Stimulated activated CD8-positive, alpha-beta memory T cell treated with anti-CD3 and anti-CD28 coated beads, Interleukin-12 subunit alpha, Interleukin-12 subunit beta, amount 100 ng/mL, for 1 hour (primary cell): ENCODE measurements around the gene RAG1.

Source experiments
- DNase-seq: peaks from one replicate; pipeline ENCODE4 v3.0.0-alpha.2; 2020; ENCODE audit warnings: low read depth

RAG1 gene

GRCh38 chr11:36628141-36628540 lies 60.3 kb downstream of the RAG1 start:
- no peak for DNase-seq

- no peak for DNase-seq
Observed at GRCh38 chr11:36628765-36629244, 61.0 kb downstream of the RAG1 start.
